ENCODE results near the gene DOHH. TPM values are rescaled to one million over a fixed set of nuclear protein-coding genes. Genes with fewer than 3 reads are reported as not detected.

The DOHH gene
- polyA plus RNA-seq, 3 donors: 9.6 to 13.0 (median 11.5) TPM

DNA sequence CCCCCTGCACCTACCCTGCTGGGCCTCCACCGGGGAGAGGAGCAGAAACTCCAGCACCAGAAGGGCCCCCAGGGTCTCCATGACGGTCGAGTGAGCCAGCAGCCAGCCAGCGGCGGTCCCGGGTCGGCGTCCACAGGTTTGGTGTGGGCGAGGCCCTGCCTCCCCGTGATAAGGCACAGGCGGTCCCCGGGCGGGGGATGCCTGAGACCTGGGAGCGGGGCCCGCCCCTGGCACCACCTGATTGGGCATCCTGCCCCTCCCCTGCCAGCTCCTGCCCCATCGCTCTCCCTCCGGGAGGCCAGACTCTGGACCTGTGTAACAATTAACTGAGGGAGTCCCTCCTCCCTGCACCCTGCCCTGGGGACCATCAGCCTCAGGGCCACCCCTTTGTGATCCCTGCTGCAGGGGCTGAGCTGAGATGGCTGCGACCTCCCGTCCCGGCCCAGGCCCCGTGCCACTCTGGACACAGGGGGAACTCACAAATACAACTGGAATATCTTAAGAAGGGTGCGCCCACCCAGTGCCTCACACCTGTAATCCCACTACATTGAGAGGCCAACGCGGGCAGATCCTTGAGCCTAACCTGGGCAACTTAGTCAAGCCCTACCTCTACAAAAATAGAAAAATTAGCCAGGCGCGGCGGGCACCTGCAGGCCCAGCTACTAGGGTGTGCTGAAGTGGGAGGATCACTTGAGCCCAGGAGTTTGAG is 19.9 kb downstream of the DOHH start, which contains the start of gene SMIM24:
Gene SMIM24, minus strand, starts transcription at position 143 of the 709 bp plus-strand sequence. Its CDS starts 62 bp downstream, at position 81.
- DNase-seq: no peak

- no peak for DNase-seq
These were observed 20.6 kb downstream of the DOHH start for GRCh38 chr19:3479834-3480215.

GRCh38 chr19:3479177-3479833 is 21.2 kb downstream of the DOHH start:
- DNase-seq: no peak

DNA sequence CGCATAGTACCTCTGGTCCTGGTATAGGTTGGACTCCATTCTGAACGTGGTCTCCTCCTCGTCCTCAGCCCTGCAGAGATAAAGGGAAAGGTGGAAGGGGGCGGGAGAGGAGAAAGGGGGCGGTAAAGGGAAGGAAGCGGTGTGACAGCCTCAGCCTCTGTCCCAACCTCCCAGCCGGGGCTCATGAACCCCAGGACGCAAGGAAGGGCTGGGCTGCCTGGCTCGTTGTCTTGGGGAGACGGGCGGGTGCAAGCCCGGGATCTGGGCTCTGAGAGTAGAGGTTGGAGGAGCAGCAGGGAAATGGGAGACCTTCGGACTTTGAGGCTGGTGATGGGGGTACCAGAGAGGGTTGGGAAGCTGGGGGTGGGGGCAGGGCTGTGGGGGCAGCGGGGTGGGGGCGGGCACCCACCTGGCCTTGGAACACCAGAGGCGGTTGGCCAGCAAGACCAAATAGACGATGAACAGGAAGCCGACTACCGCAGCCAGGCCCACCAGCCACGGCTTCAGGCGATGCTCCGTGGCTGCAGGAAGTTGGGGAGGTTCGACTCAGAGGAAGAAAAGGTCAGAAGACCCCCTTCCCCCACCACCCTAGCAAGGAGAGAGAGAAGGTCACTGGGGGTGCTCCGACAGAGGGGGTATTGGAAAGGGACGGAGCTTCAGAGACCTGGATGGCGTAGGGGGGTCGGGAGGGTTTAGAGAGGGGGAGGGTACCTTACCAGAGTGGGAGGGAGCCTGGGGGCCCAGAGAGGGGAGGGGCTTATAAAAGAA is 21.9 kb downstream of the DOHH start:
- DNase-seq: no peak

DNA sequence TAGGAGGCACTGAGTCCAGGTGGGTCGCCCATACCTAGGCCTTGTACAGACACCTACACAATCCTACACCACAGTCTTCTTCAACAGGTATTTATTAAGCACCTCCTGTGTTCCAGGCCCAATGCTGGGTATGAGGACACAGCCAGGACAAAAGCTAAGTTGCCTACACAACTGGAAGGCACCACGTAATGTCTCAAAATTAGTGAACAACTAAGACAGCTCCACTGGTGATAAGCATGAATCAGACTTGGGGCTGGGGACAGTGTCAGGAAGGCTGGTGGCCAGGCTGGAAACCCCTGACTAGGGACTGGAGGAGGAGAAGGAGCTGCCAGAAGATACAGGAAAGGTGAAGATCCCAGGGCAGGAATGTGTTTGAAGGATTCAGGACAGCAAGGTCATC is 22.5 kb downstream of the DOHH start:
- no peak for DNase-seq

GRCh38 chr19:3477506-3477905 is 23.0 kb downstream of the DOHH start:
- no peak for DNase-seq

DNA sequence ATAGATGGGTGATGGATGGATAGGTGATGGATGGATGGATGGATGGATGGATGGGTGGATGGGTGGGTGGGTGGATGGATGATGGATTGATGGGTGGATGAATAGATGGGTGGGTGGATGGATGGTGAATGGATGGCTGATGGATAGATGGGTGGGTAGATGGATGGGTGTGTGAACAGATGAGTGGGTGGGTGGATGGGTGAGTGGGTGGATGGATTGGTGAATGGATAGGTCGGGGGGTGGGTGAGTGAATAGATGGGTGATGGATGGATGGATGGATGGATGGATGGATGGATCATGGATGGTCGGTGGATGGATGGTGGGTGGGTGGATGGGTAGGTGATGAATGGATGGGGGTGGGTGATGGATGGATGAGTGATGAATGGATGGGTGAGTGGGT is 23.6 kb downstream of the DOHH start:
- DNase-seq: no peak

- no peak for DNase-seq
These were observed 25.0 kb downstream of the DOHH start for GRCh38 chr19:3475449-3475848.

- DNase-seq: no peak
These were observed 25.9 kb downstream of the DOHH start for GRCh38 chr19:3474614-3475013.

- DNase-seq: no peak
These were observed 26.5 kb downstream of the DOHH start for GRCh38 chr19:3474010-3474409.

- DNase-seq: no peak
These were observed 28.4 kb downstream of the DOHH start for GRCh38 chr19:3471954-3472655.

DNA sequence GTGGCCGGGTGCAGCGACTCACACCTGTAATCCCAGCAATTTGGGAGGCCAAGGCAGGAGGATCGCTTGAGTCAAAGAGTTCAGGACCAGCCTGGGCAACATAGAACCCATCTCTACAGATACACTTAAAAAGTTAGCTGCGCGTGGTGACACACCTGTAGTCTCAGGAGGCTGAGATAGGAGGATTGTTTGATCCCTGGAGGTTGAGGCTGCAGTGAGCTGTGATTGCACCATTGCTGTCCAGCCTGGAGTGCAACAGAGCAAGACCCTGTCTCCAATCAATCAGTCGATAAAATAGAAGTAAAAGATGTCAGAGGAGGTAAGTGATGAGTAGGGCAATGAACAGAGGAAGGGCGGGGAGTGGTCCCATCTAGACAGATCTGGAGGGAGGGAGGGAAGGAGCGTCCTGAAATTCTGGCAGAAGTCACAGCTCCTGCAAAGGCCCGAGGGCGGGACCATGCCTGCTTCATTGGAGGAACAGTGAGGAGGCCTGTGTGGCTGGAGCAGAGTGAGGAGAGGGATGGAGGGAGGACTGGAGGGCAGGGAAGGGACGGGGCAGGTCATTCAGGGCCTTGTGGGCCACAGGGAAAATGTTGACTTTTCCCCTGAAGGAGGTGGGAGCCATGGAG is 29.9 kb downstream of the DOHH start:
- no peak for DNase-seq

- no peak for DNase-seq
These were observed 30.6 kb downstream of the DOHH start for GRCh38 chr19:3469638-3470499.

DNA sequence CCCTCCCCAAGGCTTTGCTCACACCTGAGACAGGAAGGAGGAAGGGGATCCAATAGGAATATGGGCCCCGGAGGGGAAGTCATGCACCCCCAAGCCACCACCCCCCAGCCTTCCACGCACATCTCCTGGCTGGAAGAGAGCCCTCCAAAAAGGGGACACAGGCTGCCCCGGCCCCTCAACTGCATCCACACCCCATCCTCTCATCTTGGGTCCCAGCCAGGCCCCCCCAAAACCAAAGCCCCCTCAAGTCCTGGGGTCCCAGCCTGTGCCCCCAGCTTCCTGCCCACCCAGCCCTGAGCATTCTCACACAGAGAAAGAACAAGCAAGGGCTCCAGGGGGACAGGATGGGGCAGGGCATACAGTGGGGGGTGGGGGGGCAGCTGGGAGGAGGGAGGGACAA is 32.3 kb downstream of the DOHH start:
- no peak for DNase-seq

GRCh38 chr19:3467437-3468198 is 32.9 kb downstream of the DOHH start:
- DNase-seq: no peak

- no peak for DNase-seq
These were observed 33.8 kb downstream of the DOHH start for GRCh38 chr19:3466635-3467034.

GRCh38 chr19:3465552-3465951 is 34.9 kb downstream of the DOHH start:
- no peak for DNase-seq

DNA sequence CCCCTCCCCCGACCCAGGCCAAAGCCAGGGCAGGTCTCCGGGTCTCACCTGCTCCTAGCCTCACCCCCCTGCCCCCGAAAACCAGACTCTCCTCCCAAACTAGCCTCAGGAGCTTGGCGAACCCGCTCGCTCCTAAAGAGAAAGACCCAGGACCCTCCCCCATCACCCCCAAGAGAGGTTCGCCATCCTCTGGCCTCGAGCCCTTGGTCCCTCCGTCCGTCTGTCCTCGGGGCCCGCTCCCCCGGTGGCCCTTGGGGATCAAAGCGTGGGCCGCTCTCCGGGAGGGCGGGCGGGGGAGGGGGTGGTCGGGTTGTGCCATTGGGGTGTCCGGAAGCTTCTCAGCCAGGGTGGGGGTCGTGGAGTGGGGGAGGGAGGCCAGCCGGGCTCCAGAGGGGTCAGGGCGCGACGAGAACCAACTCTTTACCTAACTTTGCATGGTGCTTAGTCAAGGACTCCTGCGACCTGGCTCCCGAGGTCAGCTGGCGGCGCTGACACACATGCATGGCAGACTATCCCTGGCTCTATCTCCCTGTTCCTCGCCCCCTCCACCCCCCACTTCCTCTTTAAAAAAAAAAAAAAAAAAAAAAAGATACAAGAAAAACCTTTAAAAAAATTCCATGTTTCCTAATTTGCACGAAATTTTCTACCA is 35.8 kb downstream of the DOHH start:
- DNase-seq: no peak

Data from renal pelvis (tissue), 4 donors.